Endometrium (tissue), 2 donors: ENCODE measurements around the gene PDCD1LG2.
"Not testable (repeated sequence)": the region's sequence is repeated elsewhere in the genome, so short reads cannot be mapped to it uniquely, and the experiment has no call there.

Experiments used
- FAIRE-seq: peaks from 2 replicates; lab custom pipeline; 2012; peaks lifted over from hg19 to GRCh38; lab: Jason Lieb, UNC
- donor health status: control.
- donor health status: control.

Gene PDCD1LG2

DNA sequence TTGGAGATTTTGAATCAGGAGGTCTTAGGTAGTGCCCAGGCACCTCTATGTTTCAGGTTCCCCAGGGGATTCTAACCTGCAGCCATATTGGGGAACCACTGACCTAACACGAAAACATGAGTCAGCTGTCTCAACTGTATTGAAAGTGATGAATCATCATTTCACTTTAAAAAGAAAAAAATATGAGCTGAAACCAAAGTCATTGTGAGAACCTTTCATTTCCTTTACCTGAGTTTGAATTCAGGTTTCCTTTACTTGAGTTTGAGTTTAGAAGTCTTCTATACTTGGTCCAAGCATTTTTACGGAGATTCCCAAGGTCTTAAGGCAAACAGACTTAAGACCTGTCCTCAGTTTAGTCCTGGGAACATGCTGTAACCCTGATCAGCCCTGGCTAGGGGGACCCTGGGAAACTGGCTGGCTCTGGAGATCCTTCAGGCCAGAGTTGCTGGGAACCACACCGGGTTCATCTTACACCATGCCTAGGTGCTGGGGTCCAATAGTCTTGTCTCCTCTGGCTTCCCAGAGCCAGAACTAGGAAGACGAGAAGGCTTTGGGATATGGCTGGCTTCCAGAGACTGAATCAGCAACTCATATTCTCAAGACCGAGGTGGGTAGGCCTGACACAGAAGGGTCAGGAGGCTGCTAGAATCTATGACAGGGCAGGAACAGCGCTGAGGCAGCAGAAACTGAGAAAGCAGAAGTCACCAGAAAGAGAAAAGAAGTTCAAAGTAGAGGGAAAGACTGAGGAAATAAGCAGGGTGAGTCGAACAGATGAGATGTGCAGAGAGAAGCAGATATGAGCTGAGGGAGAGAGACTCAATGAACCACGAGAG is 16.4 kb upstream of the PDCD1LG2 start:
- FAIRE-seq = no peak

- not testable (repeated sequence) for FAIRE-seq
Measured at GRCh38 chr9:5494765-5495164, 15.6 kb upstream of the PDCD1LG2 start.

GRCh38 chr9:5499157-5499556 is 11.2 kb upstream of the PDCD1LG2 start:
- no peak for FAIRE-seq

DNA sequence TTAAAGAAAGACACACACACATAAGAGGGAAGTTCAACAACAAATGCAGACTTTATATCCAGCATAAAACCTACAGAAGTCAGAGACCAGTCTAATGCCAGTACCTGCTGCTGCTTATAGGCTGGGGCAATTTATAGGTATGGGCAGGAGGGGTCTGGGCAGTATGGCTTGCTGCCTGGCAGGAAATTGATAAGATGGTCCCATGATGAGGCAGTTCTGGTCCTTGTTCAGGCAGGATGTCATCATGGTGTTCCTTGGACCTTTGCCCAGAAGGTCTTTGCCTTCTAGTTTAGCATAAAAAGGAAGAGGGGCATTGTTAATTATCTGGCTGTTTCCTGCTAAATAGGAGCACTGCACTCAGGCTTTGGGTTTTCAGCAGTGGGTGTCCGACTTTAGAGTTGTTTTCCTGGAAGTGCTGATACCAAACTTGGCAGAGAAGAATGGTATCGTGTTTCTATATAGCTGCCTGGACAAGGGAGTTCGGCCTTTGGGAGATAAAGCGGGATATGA is 10.4 kb upstream of the PDCD1LG2 start:
- FAIRE-seq = no peak

DNA sequence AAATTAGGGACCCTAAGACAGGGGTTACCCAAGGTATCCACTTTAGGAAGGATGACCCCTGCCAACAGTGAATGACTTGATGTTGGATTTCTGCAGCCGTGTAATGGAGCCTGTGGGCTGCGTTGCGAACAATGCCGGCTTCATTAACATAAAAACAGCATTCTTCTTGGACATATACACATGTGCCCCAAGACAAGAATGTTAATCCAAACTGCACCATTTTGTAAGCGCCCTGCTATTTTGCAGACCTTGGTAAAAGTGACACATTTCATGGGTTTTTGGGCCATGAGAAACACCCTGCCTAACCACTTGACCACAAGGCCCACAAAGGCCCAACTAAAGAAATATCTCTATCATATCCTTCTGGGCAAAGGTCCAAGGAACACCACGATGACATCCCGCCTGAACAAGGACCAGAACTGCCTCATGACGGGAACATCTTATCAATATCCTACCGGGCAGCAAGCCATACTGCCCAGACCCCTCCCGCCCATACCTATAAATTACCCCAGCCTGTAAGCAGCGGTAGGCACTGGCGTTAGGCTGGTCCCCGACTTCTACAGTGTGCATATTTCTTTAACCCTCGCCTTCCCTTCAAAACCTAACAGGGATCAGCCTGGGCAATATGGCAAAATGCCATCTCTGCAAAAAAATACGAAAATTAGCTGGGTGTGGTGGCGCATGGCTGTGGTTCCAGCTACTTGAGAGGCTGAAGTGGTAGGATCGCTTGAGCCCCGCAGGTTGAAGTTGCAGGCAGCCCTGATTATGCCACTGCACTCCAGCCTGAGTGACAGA is 9.7 kb upstream of the PDCD1LG2 start:
- no peak for FAIRE-seq

GRCh38 chr9:5502553-5502952 is 7.8 kb upstream of the PDCD1LG2 start:
- no peak for FAIRE-seq

- no peak for FAIRE-seq
Measured at GRCh38 chr9:5509573-5509972, 758 bp upstream of the PDCD1LG2 start.

- FAIRE-seq = no peak
Measured at GRCh38 chr9:5510989-5511388, 658 bp downstream of the PDCD1LG2 start.

- no peak for FAIRE-seq
Measured at GRCh38 chr9:5511476-5511875, 1.1 kb downstream of the PDCD1LG2 start.

DNA sequence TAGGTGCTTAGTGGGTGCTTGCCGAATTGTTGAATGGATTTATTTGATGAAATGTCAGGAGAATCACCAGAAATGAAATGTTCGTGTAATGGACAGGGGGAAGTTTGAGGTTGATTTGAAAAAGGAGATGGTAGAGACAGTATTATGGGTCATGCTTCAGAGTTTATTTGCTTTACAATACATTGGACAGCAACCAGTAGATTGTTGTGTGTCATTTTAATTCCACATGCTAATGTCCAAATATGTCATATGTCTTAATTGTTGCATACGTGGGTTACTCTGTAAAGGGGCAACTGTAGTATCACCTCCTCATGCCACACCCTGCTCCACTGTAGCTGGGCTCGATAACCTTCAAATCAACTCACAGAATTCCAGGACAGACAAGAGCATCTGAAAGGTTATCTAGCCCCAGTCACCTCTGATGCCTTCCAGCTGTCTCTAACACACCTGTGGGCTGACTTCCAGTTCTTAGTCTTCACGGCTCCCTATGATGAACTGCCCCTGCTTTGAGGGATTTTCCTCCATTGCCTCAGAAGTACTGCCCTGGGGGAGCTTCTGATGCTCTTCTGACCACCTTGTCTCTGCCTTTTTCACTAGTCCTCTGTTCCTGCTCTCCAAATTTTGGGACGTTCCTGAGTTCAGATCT is 1.7 kb downstream of the PDCD1LG2 start:
- FAIRE-seq = no peak

- FAIRE-seq = no peak
Measured at GRCh38 chr9:5512658-5513452, 2.5 kb downstream of the PDCD1LG2 start.

- FAIRE-seq = no peak
Measured at GRCh38 chr9:5513966-5514616, 3.8 kb downstream of the PDCD1LG2 start.

GRCh38 chr9:5514617-5515260 is 4.4 kb downstream of the PDCD1LG2 start:
- FAIRE-seq = no peak

DNA sequence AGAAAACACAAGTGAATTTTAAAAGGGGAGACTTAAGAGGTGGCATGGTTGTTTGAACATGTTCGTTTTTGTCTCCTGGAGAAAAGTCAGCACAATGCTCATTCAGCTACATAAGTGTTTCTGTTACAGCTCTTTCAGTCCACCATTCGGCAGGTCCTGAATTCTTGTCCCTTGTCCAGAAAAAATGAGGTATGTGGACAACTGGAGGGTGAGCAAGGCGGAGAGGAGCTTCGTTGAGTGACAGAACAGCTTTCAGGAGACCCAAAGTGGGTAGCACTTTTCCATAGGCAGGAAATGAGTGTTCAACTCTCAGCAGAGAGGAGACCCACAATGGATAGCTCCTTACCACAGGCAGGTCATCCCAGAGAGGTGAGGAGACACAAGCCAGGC is 4.9 kb downstream of the PDCD1LG2 start:
- no peak for FAIRE-seq

- no peak for FAIRE-seq
Measured at GRCh38 chr9:5516453-5517220, 6.3 kb downstream of the PDCD1LG2 start.

DNA sequence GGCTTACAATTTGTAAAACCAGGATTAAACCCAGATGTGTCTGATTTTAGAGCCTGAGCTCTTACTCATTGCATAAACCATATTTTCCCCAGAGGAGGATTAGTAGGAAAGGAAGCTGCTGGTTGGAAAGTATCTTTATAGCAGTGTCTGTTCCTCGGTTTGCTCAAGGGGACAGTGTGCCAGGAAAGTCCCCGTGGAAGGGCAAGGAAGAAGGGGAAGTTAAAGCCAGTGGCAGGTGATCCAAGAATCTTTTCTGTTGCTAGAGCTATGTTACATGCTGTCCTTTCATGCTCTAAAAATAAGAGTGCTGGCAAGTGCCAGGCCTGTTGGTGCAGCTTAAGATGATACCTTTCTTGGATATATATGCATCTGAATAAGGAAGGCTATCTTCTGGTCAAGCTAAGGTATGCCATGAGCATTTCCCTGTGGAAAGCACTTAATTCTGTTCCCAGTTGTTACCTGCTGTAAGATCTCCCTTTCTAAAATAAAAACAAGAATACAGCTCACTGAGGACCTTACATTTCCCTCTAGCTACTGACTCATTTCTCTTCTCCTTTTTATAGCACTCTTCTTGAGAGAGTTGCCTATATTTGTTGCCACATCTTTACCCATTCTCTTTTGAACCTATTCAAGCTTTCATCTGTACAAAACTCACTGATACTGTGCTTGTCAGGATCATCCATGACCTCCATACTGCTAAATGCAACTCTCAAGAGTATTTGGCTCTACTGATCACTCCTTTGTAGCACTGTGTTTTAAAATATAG is 8.0 kb downstream of the PDCD1LG2 start:
- no peak for FAIRE-seq

GRCh38 chr9:5518937-5519319 is 8.6 kb downstream of the PDCD1LG2 start:
- FAIRE-seq = no peak

- FAIRE-seq = no peak
Measured at GRCh38 chr9:5524090-5524489, 13.8 kb downstream of the PDCD1LG2 start.

DNA sequence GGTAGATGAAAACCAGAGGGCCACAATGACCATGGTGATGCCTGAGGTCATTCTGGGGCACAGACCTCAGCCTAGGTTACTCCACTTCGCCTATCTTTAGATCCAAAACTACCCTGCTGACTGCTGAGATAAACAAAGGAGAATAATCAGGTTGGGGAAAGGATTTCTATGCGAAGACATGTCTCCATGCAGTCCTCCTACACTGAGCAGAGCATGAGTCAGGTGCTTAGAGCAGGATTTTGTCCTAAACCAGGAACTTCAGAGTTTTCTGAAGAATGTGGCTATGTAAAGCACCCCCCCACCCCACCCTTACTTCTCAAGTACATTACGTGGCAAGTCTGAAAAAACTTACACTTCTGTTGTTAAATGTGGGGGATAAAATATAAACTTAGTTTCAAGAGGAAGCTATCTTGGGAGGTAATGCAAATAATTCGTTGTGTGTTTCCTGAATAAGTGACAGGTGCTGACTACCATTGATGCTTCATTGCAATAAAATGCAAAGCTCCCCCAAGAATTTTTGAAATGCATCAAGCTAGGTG is 19.4 kb downstream of the PDCD1LG2 start:
- no peak for FAIRE-seq
